Liver (tissue), 9 donors: Measurements from ENCODE around the gene HSFX3. TPM values are rescaled to one million over a fixed set of nuclear protein-coding genes. Genes with fewer than 3 reads are reported as not detected.

Experiments used
- DNase-seq: peaks from one replicate; pipeline ENCODE4 v3.0.0-alpha.2; 2017; ENCODE audit warnings: low spot score
- H3K27ac ChIP-seq, 2 donors: one replicate each; pipeline ENCODE4 v1.7.0; 2013; ENCODE audit warnings: inconsistent platforms in 2 of 2, low read length in 2 of 2, control low read depth in 1 of 2, low read depth in 1 of 2, mild to moderate bottlenecking in 1 of 2
- H3K27me3 ChIP-seq, 4 donors: one replicate each; pipeline versions ENCODE4 v1.6.1 to v1.7.0; 2013; ENCODE audit warnings: low read length in 3 of 4, inconsistent platforms in 1 of 4, mild to moderate bottlenecking in 1 of 4, moderate library complexity in 1 of 4; ENCODE audit not compliant: control insufficient read depth in 4 of 4, insufficient read depth in 4 of 4
- H3K36me3 ChIP-seq, 4 donors: one replicate each; pipeline versions ENCODE4 v1.6.1 to v1.7.0; 2013; ENCODE audit warnings: low read length in 3 of 4, mild to moderate bottlenecking in 3 of 4, low read depth in 1 of 4, moderate library complexity in 1 of 4; ENCODE audit not compliant: control insufficient read depth in 4 of 4, insufficient read depth in 3 of 4
- H3K4me1 ChIP-seq, 4 donors: one replicate each; pipeline versions ENCODE4 v1.6.1 to v1.7.0; 2013; ENCODE audit warnings: low read length in 3 of 4, mild to moderate bottlenecking in 3 of 4, moderate library complexity in 1 of 4; ENCODE audit not compliant: control insufficient read depth in 4 of 4, insufficient read depth in 4 of 4
- H3K4me3 ChIP-seq, 3 donors: one replicate each; pipeline versions ENCODE4 v1.6.1 to v1.7.0; 2013; ENCODE audit warnings: low read length in 3 of 3, control low read depth in 1 of 3, low read depth in 1 of 3, mild to moderate bottlenecking in 1 of 3
- H3K9ac ChIP-seq, 2 donors: one replicate each; pipeline ENCODE4 v1.7.0; 2013; ENCODE audit warnings: low read length in 2 of 2, mild to moderate bottlenecking in 2 of 2, moderate library complexity in 2 of 2, control low read depth in 1 of 2, low read depth in 1 of 2
- H3K9me3 ChIP-seq, 4 donors: one replicate each; pipeline versions ENCODE4 v1.6.1 to v1.7.0; 2013; ENCODE audit warnings: low read length in 3 of 4; ENCODE audit not compliant: control insufficient read depth in 4 of 4
- ATF3 ChIP-seq: IDR thresholded peaks from 2 replicates; pipeline ENCODE4 v1.6.1; 2016; ENCODE audit warnings: antibody characterized with exemption
- EGR1 ChIP-seq, 2 donors: IDR thresholded peaks; 2 replicates each; pipeline ENCODE4 v1.6.1; 2016 to 2018; ENCODE audit warnings: antibody characterized with exemption in 2 of 2, low read depth in 2 of 2
- FOXA1 ChIP-seq: IDR thresholded peaks from 2 replicates; pipeline ENCODE4 v1.6.1; 2016; ENCODE audit warnings: antibody characterized with exemption
- FOXA2 ChIP-seq: IDR thresholded peaks from 2 replicates; pipeline ENCODE4 v1.6.1; 2016; ENCODE audit warnings: antibody characterized with exemption
- GABPA ChIP-seq, 2 donors: IDR thresholded peaks in 1 of 2; conservative IDR thresholded peaks in 1 of 2; 2 replicates each; pipeline ENCODE4 v1.6.1; 2016; ENCODE audit warnings: antibody characterized with exemption in 2 of 2, mild to moderate bottlenecking in 1 of 2, moderate library complexity in 1 of 2
- HNF4A ChIP-seq, 2 donors: conservative IDR thresholded peaks; 2 replicates each; pipeline ENCODE4 v1.6.1; 2016; ENCODE audit warnings: antibody characterized with exemption in 2 of 2, mild to moderate bottlenecking in 2 of 2
- HNF4G ChIP-seq: IDR thresholded peaks from 2 replicates; pipeline ENCODE4 v1.6.1; 2016; ENCODE audit warnings: antibody characterized with exemption
- JUND ChIP-seq, 2 donors: IDR thresholded peaks; 2 replicates each; pipeline ENCODE4 v1.6.1; 2016; ENCODE audit warnings: antibody characterized with exemption in 2 of 2
- MAX ChIP-seq: IDR thresholded peaks from 2 replicates; pipeline ENCODE4 v1.6.1; 2016; ENCODE audit warnings: antibody characterized with exemption
- NR2F2 ChIP-seq: IDR thresholded peaks from 2 replicates; pipeline ENCODE4 v1.6.1; 2016; ENCODE audit warnings: antibody characterized with exemption
- RAD21 ChIP-seq, 2 donors: IDR thresholded peaks; 2 replicates each; pipeline ENCODE4 v1.6.1; 2016; ENCODE audit warnings: antibody characterized with exemption in 2 of 2, mild to moderate bottlenecking in 2 of 2
- REST ChIP-seq: IDR thresholded peaks from 2 replicates; pipeline ENCODE4 v1.6.1; 2016; ENCODE audit warnings: antibody characterized with exemption, mild to moderate bottlenecking
- RXRA ChIP-seq, 2 donors: IDR thresholded peaks; 2 replicates each; pipeline ENCODE4 v1.6.1; 2017 to 2018; ENCODE audit warnings: antibody characterized with exemption in 2 of 2, mild to moderate bottlenecking in 1 of 2
- SP1 ChIP-seq: IDR thresholded peaks from 2 replicates; pipeline ENCODE4 v1.6.1; 2018; ENCODE audit warnings: antibody characterized with exemption, mild to moderate bottlenecking
- YY1 ChIP-seq: IDR thresholded peaks from 2 replicates; pipeline ENCODE4 v1.6.1; 2016; ENCODE audit warnings: antibody characterized with exemption, mild to moderate bottlenecking
- ZBTB33 ChIP-seq: IDR thresholded peaks from 2 replicates; pipeline ENCODE4 v1.6.1; 2016; ENCODE audit warnings: antibody characterized with exemption
- WGBS: extraction: QIAGEN DNeasy Blood & Tissue Kit; methylation state at CpG from one replicate; pipeline ENCODE4 v1.1.7; 2013; 5-methylcytosine and 5-hydroxymethylcytosine counted together
- polyA plus RNA-seq, 2 donors: library from polyadenylated mRNA; stranded (reverse) in 1 of 2; unstranded in 1 of 2; fragments of 200-250 nt in 1 of 2; fragments of >200 nt in 1 of 2; fragmentation: Nextera tagmentation in 1 of 2; extraction: Ambion mirVana in 1 of 2; gene quantifications; one replicate each; pipeline versions ENCODE4 v1.2.1 to v1.2.3, GENCODE V29; 2013 to 2015
- total RNA-seq, 2 donors: library from RNA; depleted of rRNA; stranded (reverse); fragments of >200 nt; gene quantifications; one replicate each; pipeline ENCODE4 v1.2.3, GENCODE V29; 2014
- donor health status: healthy.
- donor health status: healthy.
- donor health status: healthy.
- donor health status: healthy.
- donor health status: healthy.

HSFX3 gene
- total and polyA plus RNA-seq, 4 donors, result not detected

GRCh38 chrX:149568701-149569296, 19.1 kb upstream of the HSFX3 start:
- Histone ChIP-seq H3K27me3 (no peaks in the 10 kb centered on the region), H3K36me3 (no peaks in the 10 kb centered on the region), H3K9ac (no peak overlapping the region), H3K27ac (no peak overlapping the region), H3K4me1 (no peaks in the 10 kb centered on the region), H3K9me3 (no peaks in the 10 kb centered on the region), H3K4me3 (no peak overlapping the region)
- 86% methylated on average over 5 of the region's 5 CpGs for WGBS
- TF ChIP-seq FOXA1 (no peak), GABPA (IDR thresholded peaks at IDR 0.05 in 1 of 2, conservative IDR thresholded peaks at IDR 0.05 in 1 of 2) (no peak), NR2F2 (no peak), JUND (IDR thresholded peaks at IDR 0.05) (no peak), FOXA2 (no peak), HNF4A (conservative IDR thresholded peaks at IDR 0.05) (no peak), HNF4G (no peak), ATF3 (no peak), ZBTB33 (no peak), MAX (no peak)
- no peak for DNase-seq

GRCh38 chrX:149567621-149568417, 18.1 kb upstream of the HSFX3 start:
- Histone ChIP-seq H3K9me3 (no peaks in the 10 kb centered on the region), H3K4me1 (no peaks in the 10 kb centered on the region), H3K36me3 (no peaks in the 10 kb centered on the region), H3K27ac (no peak overlapping the region), H3K27me3 (no peaks in the 10 kb centered on the region), H3K9ac (no peak overlapping the region), H3K4me3 (no peak overlapping the region)
- 90% methylated on average over 7 of the region's 7 CpGs for WGBS
- no peak for DNase-seq
- TF ChIP-seq HNF4A (conservative IDR thresholded peaks at IDR 0.05), result no peak
- TF ChIP-seq YY1, result no peak
- TF ChIP-seq RXRA (IDR thresholded peaks at IDR 0.05), result no peak
- no peak for TF ChIP-seq SP1
- TF ChIP-seq HNF4G, result no peak
- TF ChIP-seq ATF3, result no peak
- TF ChIP-seq RAD21 (IDR thresholded peaks at IDR 0.05), result no peak
- TF ChIP-seq MAX, result no peak
- no peak for TF ChIP-seq EGR1 (IDR thresholded peaks at IDR 0.05; ENCODE audit: low read depth in 2 of 2)
- TF ChIP-seq GABPA (IDR thresholded peaks at IDR 0.05 in 1 of 2, conservative IDR thresholded peaks at IDR 0.05 in 1 of 2), result no peak
- no peak for TF ChIP-seq REST
- TF ChIP-seq NR2F2, result no peak
